LNCAP (cell line): ENCODE results near the gene SNCB.

Source experiments
- TF ChIP-seq, protein P1 (sequence below): fragments of 450-650 bp; IDR thresholded peaks from 2 replicates; pipeline ENCODE4 v1.5.1; 2017; ENCODE audit warnings: mild to moderate bottlenecking

Gene SNCB

DNA sequence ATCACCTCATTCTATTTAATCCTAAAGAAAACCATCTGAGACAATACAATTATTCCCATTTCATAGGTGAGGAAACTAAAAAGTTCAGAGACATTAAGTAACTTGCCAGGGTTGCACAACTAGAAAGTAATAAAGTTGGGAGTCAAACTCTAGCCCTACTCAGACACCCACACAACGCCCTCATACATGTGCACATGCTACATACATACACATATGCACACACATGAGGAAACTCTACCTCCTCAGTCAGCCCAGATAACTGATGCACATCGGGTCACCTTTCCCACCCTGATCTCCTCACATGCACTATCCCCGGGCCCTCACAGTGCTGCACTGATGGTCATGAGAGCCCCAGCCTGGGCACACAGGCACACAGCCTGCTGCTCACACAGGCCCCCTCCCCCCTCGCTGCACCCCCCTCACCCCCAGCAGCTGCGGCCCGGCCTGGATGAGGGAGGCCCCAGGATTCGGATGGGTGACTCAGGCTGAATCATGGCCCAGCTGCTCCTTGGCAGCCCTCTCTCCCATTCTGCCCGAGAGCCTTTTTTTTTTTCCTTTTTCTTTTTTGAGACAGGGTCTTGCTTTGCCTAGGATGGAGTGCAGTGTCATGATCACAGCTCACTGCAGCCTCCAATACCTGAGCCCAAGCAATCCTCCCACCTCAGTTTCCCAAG is 15.4 kb downstream of the SNCB start:
- TF ChIP-seq, protein P1, sequence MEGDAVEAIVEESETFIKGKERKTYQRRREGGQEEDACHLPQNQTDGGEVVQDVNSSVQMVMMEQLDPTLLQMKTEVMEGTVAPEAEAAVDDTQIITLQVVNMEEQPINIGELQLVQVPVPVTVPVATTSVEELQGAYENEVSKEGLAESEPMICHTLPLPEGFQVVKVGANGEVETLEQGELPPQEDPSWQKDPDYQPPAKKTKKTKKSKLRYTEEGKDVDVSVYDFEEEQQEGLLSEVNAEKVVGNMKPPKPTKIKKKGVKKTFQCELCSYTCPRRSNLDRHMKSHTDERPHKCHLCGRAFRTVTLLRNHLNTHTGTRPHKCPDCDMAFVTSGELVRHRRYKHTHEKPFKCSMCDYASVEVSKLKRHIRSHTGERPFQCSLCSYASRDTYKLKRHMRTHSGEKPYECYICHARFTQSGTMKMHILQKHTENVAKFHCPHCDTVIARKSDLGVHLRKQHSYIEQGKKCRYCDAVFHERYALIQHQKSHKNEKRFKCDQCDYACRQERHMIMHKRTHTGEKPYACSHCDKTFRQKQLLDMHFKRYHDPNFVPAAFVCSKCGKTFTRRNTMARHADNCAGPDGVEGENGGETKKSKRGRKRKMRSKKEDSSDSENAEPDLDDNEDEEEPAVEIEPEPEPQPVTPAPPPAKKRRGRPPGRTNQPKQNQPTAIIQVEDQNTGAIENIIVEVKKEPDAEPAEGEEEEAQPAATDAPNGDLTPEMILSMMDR, result no peak

GRCh38 chr5:176612855-176613254 is 17.5 kb downstream of the SNCB start:
- TF ChIP-seq, protein P1, result no peak

GRCh38 chr5:176612008-176612407 is 18.3 kb downstream of the SNCB start:
- TF ChIP-seq, protein P1, result no peak

DNA sequence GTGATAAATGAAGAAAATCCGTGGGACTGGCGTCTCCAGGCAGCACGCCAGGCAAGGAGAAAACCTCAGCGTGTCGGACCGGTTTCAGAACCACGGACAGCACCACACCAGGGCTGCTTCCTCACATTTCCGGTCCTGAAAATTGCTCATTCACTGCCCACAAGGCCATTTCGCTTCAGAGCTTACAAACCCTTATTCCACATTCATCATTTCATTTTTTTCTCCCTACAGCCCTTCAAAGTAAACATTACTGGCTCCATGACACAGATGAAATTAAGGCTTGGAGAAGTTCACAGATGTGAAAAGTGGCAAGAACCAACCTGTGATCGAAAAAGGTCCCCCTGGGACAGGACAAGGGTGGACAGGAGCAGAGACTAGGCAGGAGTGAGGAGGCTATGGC is 18.9 kb downstream of the SNCB start:
- TF ChIP-seq, protein P1, result no peak

GRCh38 chr5:176610435-176610773 is 19.9 kb downstream of the SNCB start:
- TF ChIP-seq, protein P1, result no peak

DNA sequence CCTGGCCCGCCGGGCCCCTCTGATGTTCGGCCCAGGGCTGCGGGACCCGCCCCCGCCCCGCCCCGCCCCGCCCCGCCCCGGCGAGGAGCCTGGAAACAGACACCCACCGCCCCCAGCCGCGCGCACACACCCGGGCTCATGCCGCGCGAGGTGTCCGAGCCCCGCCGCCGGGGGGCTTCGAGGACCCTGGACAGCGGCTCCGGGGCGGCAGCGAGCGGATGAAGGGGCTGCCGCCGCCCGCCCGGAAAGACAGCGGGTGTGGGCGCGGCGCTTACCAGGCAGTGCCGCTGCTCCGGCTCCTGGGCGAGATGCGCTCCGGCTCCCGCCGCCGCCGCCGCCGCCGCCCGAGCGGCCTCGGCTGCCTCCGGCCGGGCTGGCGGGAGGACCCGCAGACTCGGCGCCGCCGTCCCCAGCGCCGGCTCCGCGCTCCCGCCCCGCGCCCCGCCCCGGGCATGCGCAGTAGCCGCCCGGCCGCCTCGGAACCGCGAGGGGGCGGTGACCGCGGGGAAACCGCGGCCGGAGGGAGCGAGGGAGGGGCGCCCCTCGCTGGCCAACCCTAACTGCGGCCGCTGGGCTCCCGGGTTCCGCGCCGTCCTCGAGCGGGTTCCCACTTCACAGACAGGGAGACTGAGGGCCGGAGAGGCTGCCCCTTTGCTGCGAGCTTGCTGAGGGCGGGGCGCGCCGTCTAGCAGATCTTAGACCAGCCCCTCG is 20.5 kb downstream of the SNCB start, which contains the start of gene GPRIN1:
TSS of gene GPRIN1 (minus strand) at position 433 of the 711 bp plus-strand sequence. CDS start 10,322 bp downstream, outside the sequence.
- TF ChIP-seq, protein P1, result no peak; the same call in 1 of the 2 replicates

- TF ChIP-seq, protein P1, result no peak
Observed at GRCh38 chr5:176608937-176609723, 21.2 kb downstream of the SNCB start.
